ENCODE results near the gene ENHO. TPM values are rescaled to one million over a fixed set of nuclear protein-coding genes. Genes with fewer than 3 reads are reported as not detected.
"Not testable (repeated sequence)": the region's sequence is repeated elsewhere in the genome, so short reads cannot be mapped to it uniquely, and the experiment has no call there.

ENHO gene
- total RNA-seq, 1 donor from 2014 or later: 0.35 TPM

DNA sequence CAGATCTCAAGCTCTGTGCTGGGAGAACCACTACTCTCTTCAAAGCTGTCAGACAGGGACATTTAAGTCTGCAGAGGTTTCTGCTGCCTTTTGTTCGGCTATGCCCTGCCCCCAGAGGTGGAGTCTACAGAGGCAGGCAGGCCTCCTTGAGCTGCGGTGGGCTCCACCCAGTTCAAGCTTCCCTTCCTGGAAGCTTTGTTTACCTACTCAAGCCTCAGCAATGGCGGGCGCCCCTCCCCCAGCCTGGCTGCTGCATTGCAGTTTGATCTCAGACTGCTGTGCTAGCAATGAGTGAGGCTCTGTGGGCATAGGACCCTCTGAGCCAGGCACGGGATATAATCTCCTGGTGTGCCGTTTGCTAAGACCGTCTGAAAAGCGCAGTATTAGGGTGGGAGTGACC is 9.3 kb upstream of the ENHO start:
- not testable (repeated sequence) for DNase-seq (ENCODE audit: low read depth)

- DNase-seq (ENCODE audit: low read depth): no peak
Measured at GRCh38 chr9:34526026-34526425, 3.2 kb upstream of the ENHO start.

- DNase-seq (ENCODE audit: low read depth): no peak
Measured at GRCh38 chr9:34524349-34524748, 1.6 kb upstream of the ENHO start.

- no peak for DNase-seq (ENCODE audit: low read depth)
Measured at GRCh38 chr9:34522091-34522887, 501 bp downstream of the ENHO start.

DNA sequence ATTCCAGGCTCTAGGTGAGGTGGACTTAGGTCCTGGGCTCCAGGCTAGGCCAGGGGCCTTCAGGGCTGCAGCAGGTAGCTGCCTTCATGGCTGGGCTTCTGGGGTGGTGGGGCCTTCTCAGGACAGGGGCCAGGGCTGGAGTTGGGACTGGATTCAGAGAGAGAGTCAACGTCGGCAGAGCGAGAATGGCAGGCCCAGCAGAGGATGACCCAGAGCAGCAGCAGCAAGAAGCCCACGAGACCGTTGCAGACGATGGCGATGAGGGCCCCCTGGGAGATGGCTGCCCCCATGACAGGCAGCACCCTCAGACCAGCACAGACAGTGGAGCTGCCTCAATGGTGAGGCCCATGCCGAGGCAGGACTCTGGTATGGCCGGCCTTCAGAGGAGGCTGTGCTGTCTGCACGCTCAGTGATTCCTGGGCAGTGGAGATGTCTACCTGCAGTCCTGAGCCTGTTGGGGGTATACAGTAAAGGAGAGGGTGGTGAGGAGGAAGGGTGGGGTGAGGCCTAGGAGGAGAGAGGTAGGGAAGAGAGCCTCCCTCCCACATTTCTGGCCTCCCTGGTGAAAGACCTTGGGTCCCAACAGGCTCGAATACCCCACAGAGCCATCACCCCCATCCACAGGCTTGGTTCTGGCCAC is 1.3 kb downstream of the ENHO start:
- DNase-seq (ENCODE audit: low read depth): no peak

- DNase-seq (ENCODE audit: low read depth): no peak
Measured at GRCh38 chr9:34520505-34521385, 2.0 kb downstream of the ENHO start.

- DNase-seq (ENCODE audit: low read depth): no peak
Measured at GRCh38 chr9:34520096-34520495, 2.7 kb downstream of the ENHO start.

DNA sequence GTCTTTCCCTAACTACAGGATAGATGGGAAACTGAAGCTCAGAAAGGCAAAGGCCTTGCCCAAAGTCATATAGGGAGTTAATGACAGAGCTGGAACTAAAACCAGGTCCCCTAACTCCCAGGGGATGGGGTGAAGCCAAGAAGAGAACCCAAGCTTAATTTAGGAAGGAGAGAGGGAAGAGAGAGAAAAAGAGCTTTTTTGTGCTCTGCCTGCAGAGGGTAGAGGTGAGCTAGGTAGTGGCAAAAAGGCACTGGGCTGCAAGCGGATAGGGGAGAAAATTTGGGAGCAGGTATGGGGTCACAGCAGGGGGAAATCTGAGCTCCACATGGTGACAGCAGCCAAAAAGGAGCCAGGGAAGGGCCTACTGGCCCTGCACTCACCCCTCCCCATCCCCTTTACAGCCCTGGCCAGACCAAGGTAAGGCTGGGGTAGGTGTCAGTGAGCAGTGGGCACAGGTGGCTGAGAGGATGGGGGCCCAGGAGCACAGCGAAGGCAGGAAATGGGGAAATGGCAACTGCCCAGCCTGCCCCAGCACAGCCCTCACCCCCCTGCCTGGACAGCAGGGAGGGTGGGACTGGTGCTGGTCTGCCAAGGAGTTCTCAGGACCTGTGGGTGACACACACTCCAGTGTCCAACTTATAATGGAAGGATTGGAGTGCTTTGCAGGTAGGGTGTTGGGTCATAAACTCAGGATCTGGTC is 3.3 kb downstream of the ENHO start:
- DNase-seq (ENCODE audit: low read depth): no peak

- no peak for DNase-seq (ENCODE audit: low read depth)
Measured at GRCh38 chr9:34518896-34519295, 3.9 kb downstream of the ENHO start.

GRCh38 chr9:34518110-34518616 is 4.6 kb downstream of the ENHO start:
- peak; percentile 76 for DNase-seq (ENCODE audit: low read depth)

- no peak for DNase-seq (ENCODE audit: low read depth)
Measured at GRCh38 chr9:34517185-34517584, 5.6 kb downstream of the ENHO start.

DNA sequence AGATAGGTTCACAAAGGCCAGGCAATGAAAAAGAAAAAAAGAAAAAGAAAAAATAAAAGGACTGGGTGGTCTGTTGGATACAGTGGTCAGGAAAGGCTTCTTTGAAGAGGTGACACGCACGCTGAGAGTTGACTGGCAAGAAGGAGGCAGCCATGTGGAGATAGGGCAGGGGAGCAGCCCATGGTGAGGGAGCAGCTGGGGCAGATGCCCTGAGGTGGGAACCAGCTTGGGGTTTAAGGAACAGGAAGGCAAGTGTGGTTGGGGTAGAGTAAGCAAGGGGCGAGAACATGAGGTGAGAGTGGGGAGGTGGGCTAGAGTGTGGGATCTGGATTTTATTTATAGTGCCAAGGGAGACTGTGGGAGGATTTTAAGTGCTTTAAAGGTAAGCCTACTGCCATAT is 6.8 kb downstream of the ENHO start:
- DNase-seq (ENCODE audit: low read depth): no peak

DNA sequence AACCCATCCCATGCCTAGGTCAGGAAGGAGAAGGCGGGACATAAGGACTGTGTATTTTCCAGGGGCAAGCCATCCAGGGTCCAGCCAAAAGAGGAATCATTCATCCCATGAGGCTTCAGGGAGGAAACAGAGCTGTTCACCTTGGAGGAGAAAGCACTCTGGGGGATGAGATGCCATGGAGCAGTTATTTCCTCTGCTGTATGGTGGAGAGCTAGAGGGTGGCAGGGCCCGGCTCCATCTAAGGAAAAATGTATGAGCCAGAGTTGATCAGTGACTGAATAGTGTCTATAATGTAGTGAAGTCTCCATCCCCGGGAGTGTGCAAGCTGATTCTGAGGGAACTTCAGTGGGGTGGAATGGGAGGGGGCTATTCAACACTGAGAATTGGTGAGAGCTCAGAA is 8.0 kb downstream of the ENHO start:
- no peak for DNase-seq (ENCODE audit: low read depth)

GRCh38 chr9:34514401-34514800 is 8.4 kb downstream of the ENHO start:
- DNase-seq (ENCODE audit: low read depth): no peak

- DNase-seq (ENCODE audit: low read depth): no peak
Measured at GRCh38 chr9:34513567-34514214, 9.1 kb downstream of the ENHO start.

- DNase-seq (ENCODE audit: low read depth): no peak
Measured at GRCh38 chr9:34512131-34513078, 10.4 kb downstream of the ENHO start.

DNA sequence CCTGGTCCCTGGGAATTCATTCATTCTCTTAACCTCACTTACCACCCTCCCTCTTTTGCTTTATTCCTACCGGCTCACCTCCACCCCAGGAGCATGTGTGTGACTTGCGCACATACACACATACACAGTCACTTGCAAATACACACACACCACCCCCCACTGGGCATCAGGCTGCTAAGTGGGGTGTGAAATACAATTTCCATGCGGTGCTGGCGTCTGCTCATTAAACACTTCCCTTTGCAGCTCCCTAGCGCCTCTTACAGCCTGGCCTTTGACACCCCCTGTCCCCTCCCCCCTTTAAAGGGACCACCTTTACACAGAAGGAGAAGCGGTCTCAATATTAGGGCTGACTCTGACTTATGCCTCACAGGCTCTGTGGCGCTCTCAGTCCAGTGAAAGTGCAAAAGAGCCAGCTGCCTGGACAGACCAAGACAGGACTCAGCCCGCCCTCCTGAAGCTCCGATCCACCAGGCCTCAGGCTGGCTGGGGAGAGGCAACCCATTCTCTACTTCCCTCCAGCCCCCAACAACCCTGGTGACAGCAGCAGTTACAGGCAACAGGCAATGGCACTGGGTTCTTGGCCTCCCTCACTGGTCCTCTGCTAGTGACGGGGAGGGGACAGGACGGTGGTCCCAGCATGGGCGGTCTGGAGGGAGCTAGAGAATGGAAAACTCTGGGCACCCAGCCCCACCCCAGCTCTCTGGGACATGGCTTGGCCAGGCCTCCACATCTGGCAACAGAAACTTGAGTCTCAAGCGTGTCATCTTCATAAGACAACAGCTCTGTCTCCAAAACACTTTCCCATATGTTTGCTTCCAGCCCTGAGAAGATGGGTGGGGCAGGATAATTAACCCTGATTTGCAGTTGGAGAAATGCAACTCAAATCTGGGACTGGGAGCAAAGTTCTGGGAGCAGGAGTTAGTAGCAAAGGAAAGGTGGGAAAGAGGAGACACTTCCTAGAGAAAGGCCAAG is 12.0 kb downstream of the ENHO start:
- DNase-seq (ENCODE audit: low read depth): no peak

- DNase-seq (ENCODE audit: low read depth): no peak
Measured at GRCh38 chr9:34508951-34509350, 13.8 kb downstream of the ENHO start.

All from myocyte (in vitro differentiated cells).